ENCODE results near the gene VAPB.
A peak's percentile ranks its signal among the peaks of the same experiment; 100 is the strongest.

The VAPB gene

GRCh38 chr20:58416057-58416456, 27.0 kb downstream of the VAPB start:
- TF ChIP-seq CTCF (IDR thresholded peaks at IDR 0.05; ENCODE audit: low read depth, low read length, missing control alignments) = no peak
- no peak for DNase-seq (ENCODE audit: extremely low read depth, low read depth)
- H3K4me3 ChIP-seq (replicated peaks; ENCODE audit: low read depth, low read length) = no peak overlapping the region

- TF ChIP-seq CTCF (IDR thresholded peaks at IDR 0.05; ENCODE audit: low read depth, low read length, missing control alignments) = no peak
- H3K4me3 ChIP-seq (replicated peaks; ENCODE audit: low read depth, low read length) = no peak overlapping the region
- no peak for DNase-seq (ENCODE audit: extremely low read depth, low read depth)
Observed at GRCh38 chr20:58416835-58417234, 27.8 kb downstream of the VAPB start.

GRCh38 chr20:58417438-58417837, 28.4 kb downstream of the VAPB start:
- no peak for DNase-seq (ENCODE audit: extremely low read depth, low read depth)

GRCh38 chr20:58418949-58419748, 30.1 kb downstream of the VAPB start:
- no peak for TF ChIP-seq CTCF (IDR thresholded peaks at IDR 0.05; ENCODE audit: low read depth, low read length, missing control alignments)
- DNase-seq (ENCODE audit: extremely low read depth, low read depth) = no peak
- H3K4me3 ChIP-seq (replicated peaks; ENCODE audit: low read depth, low read length) = no peak overlapping the region

More at GRCh38 chr20:58417438-58417837, 28.4 kb downstream of the VAPB start:
- TF ChIP-seq CTCF (IDR thresholded peaks at IDR 0.05; ENCODE audit: low read depth, low read length, missing control alignments) = no peak
- H3K4me3 ChIP-seq (replicated peaks; ENCODE audit: low read depth, low read length) = no peak overlapping the region

- no peak overlapping the region for H3K4me3 ChIP-seq (replicated peaks; ENCODE audit: low read depth, low read length)
- DNase-seq (ENCODE audit: extremely low read depth, low read depth) = peak; percentile 21
- no peak for TF ChIP-seq CTCF (IDR thresholded peaks at IDR 0.05; ENCODE audit: low read depth, low read length, missing control alignments)
Observed at GRCh38 chr20:58420798-58421496, 31.9 kb downstream of the VAPB start.

- TF ChIP-seq CTCF (IDR thresholded peaks at IDR 0.05; ENCODE audit: low read depth, low read length, missing control alignments) = no peak
- H3K4me3 ChIP-seq (replicated peaks; ENCODE audit: low read depth, low read length) = no peak overlapping the region
- no peak for DNase-seq (ENCODE audit: extremely low read depth, low read depth)
Observed at GRCh38 chr20:58421497-58421850, 32.4 kb downstream of the VAPB start.

Measured in HFF-Myc (cell line).